Umbilical cord (tissue), 2 donors: Measurements from ENCODE around the gene CTIF. TPM values are rescaled to one million over a fixed set of nuclear protein-coding genes. Genes with fewer than 3 reads are reported as not detected.

Source experiments
- DNase-seq: peaks from one replicate; pipeline ENCODE4 v3.0.0-alpha.2; 2015; ENCODE audit warnings: low spot score
- total RNA-seq: library from RNA; depleted of rRNA; stranded (reverse); fragments of >200 nt; gene quantifications from one replicate; pipeline ENCODE4 v1.2.3, GENCODE V29; 2014; ENCODE audit warnings: low replicate concordance; ENCODE audit not compliant: insufficient read depth

CTIF gene
- total RNA-seq, 1 donor from 2014 or later = 39.7 TPM

DNA sequence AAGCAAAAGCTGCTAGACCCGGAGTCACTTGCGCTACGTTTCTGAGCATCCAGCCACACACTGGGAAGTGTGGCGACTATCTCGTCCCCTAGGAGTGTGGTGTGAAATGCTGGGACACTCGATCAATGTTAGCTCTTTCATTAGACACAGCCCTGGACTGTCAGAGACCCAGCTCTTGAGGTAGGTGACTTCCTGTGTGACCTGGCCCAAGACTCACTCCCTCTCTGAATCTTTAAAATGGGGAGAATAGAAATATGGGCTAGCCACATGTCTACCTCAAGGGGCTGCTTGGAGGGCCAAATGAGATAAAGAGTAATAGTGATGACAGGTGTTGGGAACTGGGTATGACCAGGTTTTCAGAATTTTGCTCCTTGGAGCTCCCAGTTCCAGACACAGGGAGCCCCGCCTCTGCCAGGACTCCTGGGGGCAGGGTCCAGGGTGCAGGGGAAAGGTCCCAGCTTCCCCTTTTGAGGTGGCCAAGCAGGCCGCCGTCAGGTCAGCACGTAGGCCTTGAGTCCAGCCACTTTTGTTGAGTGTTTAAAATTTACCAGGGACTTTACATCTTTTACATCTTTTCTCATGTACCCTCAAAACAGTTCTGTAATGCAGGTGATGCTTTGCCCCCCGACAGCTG, 36.0 kb downstream of the CTIF start:
- no peak for DNase-seq

DNA sequence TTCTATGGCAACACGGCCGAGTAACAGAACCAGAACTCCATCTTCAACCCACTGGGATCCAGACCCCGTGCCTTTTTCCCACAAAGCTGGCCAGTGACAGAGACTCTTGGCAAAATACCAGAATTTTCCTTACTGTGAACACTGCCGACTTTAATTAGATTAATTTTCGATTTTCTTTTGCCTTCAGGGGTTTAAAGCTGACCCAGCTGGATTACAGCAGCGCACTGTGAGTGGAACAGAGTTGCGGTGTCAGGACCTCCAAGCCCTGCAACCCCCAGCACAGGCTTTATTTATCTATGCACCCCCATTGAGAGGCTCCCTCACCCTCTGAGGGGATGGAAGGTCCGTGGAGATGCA, 36.4 kb downstream of the CTIF start:
- DNase-seq = no peak

DNA sequence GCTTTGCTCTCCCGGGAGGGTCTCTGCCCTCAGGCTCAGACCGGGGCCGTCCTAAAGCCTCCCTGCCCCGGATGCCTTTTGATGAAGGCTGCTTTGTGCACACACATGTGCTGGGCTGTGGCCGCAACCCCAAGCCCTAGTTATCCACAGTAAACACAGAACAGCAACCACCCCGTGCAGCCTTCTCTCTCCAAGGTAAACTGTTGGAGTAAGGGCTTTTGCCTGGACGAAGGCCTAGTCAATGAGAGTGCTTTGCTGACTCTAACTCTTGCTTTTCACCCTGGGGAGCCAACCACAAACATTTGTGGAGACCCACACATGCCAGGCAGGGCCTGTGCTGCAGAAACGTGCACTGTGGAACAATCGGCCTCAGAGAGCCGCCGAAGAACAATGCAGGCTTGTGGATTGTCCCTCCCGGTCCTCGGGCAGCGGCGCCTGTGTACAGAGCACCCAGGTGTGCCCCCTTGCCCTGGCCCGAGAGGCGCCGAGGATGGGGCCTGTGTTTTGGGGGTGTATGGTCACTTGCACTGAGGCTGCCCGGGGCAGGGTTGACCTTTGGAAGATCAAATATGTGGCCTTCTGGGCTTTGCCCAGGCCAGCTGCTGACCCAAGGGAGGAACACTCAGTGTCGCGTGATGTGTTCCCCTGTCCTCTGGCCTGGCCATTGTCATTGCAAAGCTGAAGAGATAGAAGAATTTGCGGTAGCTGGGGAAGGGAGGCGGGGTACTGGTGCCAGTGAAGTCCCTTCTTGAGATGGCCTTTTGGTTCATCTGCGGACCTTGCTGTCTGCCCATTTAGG, 37.0 kb downstream of the CTIF start:
- no peak for DNase-seq

DNA sequence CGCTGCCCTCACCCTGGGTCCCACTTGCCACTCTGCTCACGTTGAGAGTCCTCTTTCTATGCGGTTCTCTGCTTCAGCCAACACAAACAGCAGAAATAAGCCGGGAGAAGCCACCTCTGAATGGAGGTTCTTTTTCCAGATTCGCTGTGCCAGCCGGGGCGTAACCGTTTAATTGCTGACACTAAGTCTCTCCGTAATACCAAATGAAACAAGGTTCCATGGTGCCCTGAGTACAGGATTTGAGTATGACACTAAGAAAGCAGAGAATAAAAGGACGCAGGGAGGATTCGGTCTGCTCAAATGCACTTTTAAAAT, 37.6 kb downstream of the CTIF start:
- no peak for DNase-seq

DNA sequence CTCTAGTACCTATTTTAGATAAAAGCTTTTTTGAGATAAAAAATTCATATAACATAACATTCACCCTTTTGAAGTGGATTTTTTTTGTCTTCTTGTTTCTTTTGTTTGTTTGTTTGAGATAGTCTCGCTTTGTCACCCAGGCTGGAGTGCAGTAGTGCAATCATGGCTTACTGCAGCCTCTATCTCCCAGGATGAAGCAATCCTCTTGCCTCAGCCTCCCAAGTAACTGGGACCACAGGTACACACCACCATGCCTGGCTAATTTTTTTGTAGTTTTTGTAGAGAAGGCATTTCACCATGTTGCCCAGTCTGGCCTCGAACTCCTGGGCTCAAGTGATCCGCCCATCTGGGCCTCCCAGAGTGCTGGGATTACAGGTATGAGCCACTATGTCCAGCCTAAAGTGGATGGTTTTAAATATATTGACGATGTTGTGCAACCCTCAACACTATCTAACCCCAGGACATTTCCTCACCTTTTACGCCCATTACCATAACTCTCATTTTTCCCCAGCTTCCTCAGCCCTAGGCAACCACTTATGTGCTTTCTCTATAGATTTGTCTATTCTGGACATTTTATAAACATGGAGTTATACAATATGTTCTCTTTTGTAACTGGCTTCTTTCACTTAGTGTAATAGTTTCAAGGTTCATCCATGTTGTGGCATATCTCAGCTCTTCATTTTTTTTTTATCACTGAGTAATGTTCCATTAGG, 38.8 kb downstream of the CTIF start:
- no peak for DNase-seq

DNA sequence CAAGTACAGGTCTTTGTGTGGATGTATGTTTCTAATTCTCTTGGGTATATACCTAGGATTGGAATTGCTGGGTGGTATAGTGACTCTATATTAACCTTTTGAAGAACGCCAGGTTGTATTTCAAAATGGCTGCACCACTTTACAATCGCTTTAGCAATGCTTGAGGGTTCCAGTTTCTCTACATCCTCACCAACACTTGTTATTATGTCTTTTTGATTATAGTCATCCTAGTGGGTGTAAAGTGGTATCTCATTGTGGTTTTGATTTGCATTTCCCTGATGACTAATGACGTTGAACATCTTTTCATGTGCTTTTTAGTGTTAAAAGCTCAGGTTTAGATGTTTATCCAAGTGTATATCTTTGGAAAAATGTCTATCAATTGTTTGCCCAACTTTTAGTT, 39.5 kb downstream of the CTIF start:
- DNase-seq = no peak

DNA sequence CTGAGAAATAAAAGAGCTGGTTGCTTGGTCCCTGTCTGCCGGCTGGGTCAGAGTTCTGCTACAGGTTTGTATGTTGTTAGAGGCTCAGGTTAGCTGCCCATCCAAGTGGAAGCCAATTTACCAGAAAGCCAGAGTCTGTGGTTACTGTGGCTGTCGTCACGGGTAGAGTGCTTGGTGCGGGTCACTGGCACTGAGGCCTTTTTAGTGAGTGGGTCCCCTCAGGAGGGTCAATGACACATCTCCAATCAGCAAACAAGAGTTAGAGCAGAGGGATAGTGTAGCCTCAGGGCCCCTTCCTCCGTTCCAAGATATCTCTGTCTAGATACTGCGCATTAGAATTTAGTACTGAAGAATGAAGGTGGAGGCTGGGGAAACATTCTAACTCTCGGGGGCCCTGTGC, 41.2 kb downstream of the CTIF start:
- no peak for DNase-seq

DNA sequence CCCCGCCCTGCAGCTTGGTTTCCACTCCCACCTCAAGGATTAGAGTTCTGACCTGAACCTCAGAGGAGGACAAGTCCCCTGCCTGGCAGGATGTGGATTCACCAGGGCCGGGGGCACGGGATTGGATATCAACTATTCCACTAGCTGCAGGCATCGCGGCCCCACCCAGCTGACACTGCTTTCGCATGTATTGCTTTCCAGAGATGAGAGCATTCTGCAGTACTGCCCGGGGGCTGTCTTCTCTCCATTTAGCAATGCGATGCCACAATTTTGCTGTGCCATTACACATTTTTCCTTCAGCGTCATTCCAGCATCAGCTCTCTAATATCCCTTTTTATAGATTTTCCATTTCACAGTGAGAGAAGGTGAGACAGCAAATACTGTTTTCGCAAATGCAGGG, 42.0 kb downstream of the CTIF start:
- no peak for DNase-seq

DNA sequence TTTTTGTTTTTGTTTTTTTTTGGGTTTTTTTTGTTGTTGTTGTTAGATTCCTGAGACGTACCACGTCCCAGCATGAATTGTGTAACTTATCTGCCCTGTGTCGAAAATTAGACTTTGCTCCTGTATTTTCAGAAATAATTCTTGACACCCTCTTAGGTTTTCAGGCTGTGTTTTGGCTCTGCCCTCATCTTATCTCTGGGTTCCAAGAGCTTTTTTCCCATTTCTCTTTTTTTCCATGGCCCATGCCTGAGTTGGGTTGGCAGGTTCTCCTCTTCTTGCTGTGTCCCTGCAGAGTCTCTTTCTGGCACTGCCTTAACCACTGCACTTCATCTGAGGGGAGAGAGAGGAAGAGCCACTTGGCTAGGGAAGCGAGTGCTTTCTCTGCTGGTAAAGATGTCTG, 42.4 kb downstream of the CTIF start:
- DNase-seq = no peak

DNA sequence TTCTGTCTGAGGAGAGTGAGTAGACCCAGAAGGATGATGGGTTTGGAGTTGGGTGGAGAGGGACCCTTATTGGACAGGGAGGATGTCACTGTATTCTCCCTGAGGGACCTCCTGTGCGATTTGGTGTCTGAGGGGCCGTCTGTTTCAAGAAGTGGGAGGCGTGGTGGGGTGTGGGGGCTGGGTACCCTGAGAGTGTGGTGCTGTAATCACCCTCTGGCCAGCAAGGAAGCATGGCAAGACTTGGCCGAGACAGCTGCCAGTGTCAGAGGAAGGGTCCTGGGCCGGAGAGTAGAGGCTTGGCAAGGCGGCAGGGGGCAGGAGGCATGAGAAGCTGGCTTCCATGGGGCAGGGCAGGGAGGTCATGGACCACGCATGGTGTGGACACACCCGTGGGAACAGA, 43.1 kb downstream of the CTIF start:
- DNase-seq = no peak

DNA sequence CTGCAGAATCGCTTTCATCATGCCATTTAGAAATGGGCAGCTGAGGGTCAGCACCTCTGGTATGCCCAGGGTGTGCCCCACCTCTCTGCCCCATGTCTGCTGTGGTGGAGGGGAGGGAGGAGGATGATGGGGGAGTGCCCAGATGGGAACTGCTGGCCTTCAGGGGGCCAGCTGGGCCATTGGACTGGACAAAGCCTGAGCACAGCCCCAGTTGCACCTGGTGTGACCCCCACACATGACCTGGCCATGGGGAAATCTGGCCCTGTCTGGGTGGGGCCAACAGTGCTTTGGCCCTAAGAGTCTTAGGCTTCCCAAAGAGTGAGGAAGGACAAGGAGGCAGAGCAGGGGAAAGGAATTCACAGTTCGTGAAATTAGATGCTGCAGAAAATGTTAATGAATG, 44.1 kb downstream of the CTIF start:
- DNase-seq = no peak

DNA sequence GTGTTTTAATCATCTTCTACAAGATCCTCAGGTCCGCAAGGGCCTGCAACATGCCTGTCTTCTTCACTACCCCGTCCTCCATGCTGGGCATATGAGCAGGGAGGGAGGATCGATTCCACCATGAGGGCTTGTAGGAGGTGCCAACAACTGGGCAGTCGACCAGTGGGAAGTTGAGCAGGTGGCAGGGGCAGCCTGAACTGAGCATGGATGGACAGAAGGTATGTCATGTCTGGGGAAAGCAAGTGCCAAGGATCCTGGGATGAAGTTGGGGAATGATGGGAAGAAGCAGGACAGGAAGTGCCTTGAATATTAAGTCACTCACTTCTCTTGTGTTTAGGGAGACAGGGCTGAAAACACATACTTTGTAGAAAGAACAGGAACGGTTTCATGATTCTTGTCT, 44.7 kb downstream of the CTIF start:
- no peak for DNase-seq

DNA sequence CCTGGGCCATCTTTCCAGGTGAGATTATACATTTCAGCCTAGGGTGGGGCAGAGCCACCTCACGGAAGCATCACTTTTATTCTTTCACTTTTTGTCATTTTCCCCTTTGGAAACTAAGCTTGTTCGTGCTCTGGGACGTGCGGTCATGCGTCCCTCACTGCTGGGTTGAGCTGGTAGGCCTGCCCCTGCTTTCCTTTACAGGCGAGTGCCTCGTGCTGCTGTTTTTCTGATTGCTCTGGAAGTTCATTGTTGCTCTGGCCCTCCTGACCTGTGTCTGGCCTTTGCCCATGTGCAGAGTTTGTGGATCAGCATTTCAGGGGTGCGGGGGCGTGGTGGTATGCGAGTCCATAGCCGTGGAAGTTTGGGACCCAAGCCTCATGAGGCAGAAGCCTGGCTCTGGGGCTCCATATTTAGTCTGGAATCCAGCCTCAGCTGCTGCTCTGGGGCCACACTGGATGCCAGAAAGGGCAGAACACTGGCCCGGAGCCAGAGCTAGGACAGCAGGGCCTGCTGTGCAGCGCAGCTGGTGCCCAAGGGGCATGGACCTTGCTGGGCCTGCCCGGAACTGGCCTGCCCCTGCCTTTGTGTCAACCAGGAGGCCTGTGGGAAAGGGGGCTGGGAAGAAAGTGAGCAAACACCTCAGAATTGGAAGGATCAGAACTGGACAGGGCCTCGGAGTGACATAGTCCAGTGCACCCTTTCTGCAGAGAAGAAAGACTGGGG, 51.1 kb downstream of the CTIF start:
- DNase-seq = peak; percentile 37

DNA sequence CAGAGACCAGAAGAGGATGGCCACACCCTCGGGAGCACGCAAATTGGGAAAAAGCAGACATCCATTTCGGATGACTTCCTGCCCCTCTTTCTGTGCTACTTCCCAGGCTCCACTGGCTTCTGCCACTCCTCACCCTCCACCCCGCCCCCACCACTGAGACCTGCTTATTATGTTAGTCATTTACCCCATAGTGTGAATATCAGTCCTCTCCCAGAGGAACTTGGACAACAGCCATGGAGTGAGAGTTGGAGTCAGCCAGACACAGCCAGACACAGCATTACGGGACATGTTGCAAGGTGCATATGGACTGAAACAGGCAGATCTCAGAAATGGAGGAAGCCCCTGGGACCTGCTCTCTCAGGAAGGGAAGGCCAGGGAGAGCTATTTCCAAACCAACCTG, 51.8 kb downstream of the CTIF start:
- no peak for DNase-seq

DNA sequence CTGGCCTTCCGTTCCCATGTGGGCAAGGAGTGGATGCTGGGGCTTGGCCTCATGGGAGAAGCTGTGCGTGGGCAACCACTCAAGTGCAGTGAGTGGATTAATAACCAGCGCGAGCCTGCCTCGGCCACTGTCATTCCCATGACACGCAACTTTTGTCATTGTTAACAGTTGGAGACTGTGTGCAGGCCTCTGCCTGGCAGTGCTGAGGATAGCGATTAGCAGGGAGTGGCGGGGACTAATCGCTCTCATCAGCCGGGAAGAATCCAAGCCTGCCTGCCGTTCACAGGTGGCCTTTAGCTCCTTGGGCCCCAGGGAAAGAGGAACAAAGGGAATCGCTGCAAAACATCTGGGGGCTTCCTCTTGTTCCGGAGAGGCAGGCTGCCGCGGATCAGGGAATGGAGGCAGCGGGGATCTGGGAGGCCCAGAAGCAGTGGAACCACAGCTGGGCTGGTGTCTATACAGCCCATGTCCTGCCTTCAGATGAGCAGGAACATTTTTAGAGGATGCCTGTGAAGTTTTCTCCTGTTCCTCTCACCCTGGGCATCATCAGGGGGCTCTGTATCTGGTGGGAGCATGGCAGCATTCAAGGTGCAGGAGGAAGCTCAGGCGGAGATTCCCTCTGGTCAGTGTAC, 53.8 kb downstream of the CTIF start:
- DNase-seq = no peak

DNA sequence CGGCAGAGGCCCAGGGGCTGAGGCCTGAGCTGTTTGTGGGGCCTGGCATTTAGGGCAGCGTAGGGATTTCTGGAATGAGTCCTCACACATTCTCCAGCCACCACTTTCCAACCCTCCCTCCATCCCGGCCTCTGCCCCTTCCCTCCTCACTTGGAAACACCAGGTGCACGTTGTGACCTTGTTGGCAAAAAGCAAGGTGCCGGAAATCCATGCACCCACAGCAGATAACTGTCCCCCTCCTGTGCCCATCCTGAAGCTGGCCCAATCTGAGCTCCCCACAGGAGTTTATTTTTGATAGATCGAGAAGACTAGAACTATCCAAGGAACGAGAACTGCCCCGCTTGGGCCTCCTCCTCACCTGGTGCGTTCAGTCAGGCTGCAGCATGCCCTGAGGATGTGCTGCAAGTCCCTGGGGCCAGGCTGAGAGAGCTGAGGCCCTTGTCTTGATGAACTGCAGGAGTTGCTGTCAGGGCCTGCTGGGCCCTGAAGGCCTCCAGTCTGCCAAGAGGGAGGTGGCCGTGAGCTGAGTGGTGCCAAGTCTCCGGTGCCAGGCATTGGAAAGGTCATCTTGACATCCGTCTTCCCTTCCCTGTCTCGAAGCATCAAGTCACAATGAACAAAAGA, 55.8 kb downstream of the CTIF start:
- peak; percentile 38 for DNase-seq

DNA sequence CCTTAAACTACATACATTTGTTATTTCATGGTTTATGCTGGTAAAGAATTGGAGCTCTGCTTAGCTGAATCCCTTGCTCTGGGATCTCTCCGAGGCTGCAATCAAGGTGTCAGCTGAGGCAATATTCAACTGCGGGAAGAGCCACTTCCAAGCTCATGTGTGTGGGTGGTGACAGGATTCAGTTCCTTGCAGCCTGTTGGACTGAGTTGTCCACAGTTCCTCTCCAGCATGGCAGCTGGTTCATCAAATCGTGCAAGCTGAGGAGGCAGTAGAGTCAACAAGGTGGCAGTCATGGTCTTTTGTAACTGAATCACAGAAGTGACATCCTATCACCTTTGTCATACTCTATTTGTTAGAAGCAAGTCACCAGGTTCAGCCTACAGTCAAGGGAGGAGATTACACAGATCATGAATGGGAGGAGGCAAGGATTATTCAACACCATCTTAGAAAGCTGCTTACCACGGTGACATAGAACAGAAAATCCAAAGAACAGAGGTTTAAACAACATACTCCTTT, 56.9 kb downstream of the CTIF start:
- DNase-seq = no peak

DNA sequence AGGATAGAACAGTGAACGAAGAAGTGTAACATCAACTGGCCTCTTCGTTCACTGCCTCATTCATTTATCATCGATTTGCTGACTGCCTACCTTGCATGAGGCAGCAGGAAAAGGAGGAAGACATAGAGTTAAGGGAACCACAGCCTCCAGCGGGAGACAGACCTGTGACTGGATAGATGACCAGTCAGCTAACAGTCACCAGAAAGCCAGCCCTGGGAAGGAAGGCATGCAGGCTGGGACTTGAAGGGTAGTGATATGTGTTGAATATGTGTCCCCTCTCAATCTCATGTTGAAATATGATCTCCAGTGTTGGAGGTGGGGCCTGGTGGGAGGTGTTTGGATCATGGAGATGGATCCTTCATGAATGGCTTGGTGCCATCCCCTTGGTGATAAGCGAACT, 58.3 kb downstream of the CTIF start:
- DNase-seq = no peak

DNA sequence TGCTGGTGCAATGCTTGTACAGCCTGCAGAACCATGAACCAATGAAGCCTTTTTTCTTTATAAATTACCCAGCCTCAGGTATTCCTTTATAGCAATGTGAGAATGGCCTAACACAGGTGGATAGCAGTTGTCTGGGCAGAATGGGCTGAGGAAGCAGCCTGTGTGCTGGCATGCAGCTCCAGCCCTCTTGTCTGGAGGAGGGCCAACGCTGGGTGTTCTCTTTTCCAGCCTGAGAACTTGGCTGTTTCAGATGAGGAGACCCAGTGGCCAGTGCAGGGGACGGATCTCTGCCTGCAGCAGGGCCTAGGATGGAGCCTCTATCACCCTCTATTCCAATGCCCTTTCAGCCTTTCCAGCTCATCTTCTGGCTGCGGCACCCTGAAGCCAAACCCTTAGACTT, 58.8 kb downstream of the CTIF start:
- no peak for DNase-seq

DNA sequence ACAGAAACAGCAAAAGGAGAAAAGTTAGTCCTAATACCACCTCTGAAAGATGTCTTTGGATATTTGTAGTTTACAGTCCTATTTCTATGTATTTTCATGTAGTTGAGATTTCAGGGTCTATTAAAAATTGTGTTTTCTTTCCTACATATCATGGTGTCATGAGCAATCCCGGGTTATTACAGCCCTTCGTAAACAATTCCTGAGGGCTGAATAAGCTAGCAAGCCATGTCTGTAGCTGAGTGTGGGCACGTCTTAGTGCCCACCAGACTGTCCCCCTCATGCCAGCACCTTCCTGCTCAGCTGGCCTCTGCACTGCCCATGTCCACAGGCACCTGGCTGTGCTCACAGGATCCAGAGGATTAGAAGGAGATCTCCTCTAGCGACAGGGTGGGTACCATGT, 60.6 kb downstream of the CTIF start:
- DNase-seq = no peak

DNA sequence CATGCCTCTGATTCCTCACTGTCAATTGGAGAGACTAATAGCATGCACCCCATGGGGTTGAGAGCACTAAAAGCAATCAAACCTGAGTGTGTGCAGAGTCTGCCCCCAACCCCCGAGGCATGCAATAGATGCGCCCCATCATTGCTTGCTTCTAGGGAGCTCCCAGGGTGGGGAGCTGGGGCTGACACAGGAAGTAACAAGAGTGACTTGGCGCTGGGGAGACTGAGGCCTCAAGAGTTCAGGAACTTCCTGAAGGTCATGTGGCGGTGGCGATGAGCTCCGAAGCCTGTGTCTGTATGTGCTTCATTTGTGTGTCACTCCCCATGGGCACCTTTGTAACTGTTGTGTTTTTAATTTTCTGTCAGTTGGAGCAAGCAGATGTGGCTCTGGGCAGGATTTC, 61.2 kb downstream of the CTIF start:
- DNase-seq = no peak
